HG03039 (cell line): Measurements from ENCODE around the gene ANKRD34A.

Source experiments
- ATAC-seq: cut with Tn5 transposase; IDR thresholded peaks from one replicate; pipeline ENCODE4 v1.9.1; 2021; ENCODE audit warnings: mild to moderate bottlenecking, moderate library complexity; ENCODE audit not compliant: unreplicated experiment

ANKRD34A gene

GRCh38 chr1:145991735-145992412 lies 27.5 kb upstream of the ANKRD34A start:
- no peak for ATAC-seq

GRCh38 chr1:145990249-145990855 lies 26.0 kb upstream of the ANKRD34A start:
- no peak for ATAC-seq

GRCh38 chr1:145988773-145989172 lies 24.4 kb upstream of the ANKRD34A start:
- ATAC-seq = no peak

- ATAC-seq = no peak
These were observed 23.6 kb upstream of the ANKRD34A start for GRCh38 chr1:145987926-145988325.

GRCh38 chr1:145986551-145986950 lies 22.2 kb upstream of the ANKRD34A start:
- ATAC-seq = no peak

- no peak for ATAC-seq
These were observed 21.4 kb upstream of the ANKRD34A start for GRCh38 chr1:145985502-145986439.

- ATAC-seq = no peak
These were observed 20.7 kb upstream of the ANKRD34A start for GRCh38 chr1:145985129-145985501.

- no peak for ATAC-seq
These were observed 19.8 kb upstream of the ANKRD34A start for GRCh38 chr1:145983960-145984830.

- ATAC-seq = no peak
These were observed 18.9 kb upstream of the ANKRD34A start for GRCh38 chr1:145983206-145983675.

- no peak for ATAC-seq
These were observed 17.8 kb upstream of the ANKRD34A start for GRCh38 chr1:145982010-145982723.

- ATAC-seq = no peak
These were observed 16.2 kb upstream of the ANKRD34A start for GRCh38 chr1:145980457-145980994.

- no peak for ATAC-seq
These were observed 15.5 kb upstream of the ANKRD34A start for GRCh38 chr1:145979746-145980456.

GRCh38 chr1:145978854-145979745 lies 14.7 kb upstream of the ANKRD34A start:
- ATAC-seq = peak; percentile 78

GRCh38 chr1:145978471-145978853 lies 14.1 kb upstream of the ANKRD34A start:
- ATAC-seq = no peak

GRCh38 chr1:145977486-145978470 lies 13.4 kb upstream of the ANKRD34A start:
- ATAC-seq = no peak

GRCh38 chr1:145977016-145977415 lies 12.6 kb upstream of the ANKRD34A start:
- ATAC-seq = no peak

- no peak for ATAC-seq
These were observed 10.8 kb upstream of the ANKRD34A start for GRCh38 chr1:145975216-145975615.
